GM21515 (cell line): ENCODE data around the gene PHETA1.
"Not testable (repeated sequence)": the region's sequence is repeated elsewhere in the genome, so short reads cannot be mapped to it uniquely, and the experiment has no call there.

ENCODE experiments used
- ATAC-seq: cut with Tn5 transposase; IDR thresholded peaks from one replicate; pipeline ENCODE4 v1.9.1; 2021; ENCODE audit not compliant: unreplicated experiment

The PHETA1 gene

DNA sequence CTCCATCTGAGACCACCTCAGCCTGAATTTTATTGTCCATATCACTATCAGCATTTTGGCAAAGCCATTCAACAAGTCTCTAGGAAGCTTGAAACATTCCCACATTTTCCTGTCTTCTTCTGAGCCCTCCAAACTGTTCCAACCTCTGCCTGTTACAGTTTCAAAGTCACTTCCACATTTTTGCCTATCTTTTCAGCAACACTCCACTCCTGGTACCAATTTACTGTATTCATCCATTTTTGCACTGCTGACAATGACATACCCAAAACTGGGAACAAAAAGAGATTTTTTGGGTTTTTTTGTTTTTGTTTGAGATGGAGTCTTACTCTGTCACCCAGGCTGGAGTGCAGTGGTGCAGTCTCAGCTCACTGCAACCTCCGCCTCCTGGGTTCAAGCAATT lies 4.3 kb upstream of the PHETA1 start:
- not testable (repeated sequence) for ATAC-seq

DNA sequence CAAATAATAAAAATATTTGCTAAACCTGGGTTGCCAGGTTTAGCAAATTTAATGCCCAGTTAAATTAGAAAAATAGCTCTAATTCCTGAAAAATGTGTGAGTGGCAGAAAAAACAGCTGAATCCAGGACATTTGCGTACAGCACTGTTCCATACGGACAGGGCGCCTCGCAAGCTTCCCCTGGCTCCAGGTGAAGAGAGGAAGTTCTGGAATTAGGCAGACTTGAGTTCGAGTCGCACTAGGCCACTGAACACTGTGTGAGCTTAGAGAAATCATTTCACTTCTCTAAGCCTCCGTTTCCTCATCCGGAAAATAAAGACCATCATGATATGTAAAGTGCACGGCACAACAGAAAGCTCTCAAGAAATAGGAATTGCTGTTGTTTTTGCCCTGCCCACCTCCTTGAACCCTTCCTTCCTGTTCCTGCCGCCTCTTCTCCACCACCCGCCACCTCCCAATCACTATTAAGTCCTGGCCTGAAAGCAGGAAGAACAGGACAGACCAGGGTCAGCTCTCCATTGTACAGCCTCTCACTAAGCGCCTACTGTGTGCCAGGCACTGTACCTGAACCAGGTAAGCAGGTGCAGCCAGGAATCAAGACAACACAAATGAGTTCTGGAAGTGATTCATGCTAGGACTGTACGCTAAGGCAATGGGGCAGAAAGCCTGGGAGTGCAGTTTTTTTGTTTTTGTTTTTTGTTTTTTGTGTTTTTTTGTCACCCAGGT lies 763 bp upstream of the PHETA1 start:
- no peak for ATAC-seq

DNA sequence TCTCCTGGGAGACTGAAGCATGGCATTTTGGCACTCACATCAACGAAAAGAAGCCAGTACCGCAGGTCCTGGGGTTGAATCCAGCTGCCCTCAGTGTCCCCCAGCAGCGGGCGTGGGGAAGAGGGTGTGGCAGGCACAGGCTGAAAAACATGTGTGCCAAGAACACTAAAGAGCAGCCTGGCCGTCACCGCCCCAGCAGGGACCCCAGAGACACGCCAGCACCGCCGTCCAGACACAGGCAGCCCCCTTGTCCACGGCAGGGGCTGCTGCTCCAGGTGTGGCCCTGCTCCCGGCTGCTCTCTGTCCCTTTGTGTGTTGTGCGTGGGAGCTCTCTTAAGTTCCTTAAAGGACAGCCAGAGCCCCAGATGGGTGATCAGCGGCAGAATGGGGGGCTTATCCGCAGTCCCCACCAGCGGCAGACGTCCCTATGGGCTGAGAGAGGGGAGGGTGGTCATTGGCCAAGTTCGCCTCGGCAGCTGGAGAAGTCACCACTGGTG lies 556 bp downstream of the PHETA1 start:
- no peak for ATAC-seq

DNA sequence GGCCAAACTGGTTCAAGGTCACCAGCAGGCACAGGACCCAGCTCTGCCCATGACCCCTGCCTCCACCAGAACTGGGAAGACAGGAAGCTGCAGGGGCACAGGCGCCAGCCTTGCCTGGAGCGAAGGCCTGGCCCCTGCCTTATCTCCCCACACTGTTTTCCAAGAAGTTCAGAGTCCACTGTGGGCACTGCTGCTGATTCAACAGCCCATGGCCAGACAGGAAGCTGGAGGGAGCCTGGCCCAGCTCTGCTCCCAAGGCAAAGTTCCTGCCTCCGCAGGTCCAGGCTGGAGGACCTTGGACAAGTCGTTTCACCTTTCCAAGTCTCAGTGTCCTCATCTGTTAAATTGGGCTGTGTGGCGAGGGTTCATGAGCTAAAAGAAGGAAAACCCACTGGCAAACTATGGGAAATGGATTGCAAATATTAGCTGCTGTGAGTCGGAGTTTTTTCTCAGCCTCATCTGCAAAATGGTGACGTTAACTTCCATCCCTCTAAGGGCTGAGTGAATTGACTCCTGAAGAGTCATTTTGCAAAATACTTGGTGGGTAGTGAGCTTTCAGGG lies 1.2 kb downstream of the PHETA1 start:
- ATAC-seq: no peak

DNA sequence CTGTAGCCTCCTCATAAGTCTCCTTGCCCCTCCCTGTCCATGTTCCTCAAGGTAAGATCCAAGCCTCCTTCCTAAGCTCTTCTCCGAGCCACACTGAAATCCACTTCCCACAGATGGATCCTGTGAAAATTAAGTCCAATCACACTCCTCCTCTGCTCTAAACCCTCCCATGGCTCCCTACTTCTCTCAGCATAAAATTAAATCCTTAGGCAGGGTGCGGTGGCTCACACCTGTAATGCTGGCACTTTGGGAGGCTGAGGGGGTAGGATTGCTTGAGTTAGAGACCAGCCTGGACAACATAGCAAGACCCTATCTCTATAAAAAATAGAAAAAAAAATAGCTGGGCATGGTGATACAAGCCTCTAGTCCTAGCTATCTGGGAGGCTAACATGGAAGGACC lies 2.3 kb downstream of the PHETA1 start:
- ATAC-seq: no peak

DNA sequence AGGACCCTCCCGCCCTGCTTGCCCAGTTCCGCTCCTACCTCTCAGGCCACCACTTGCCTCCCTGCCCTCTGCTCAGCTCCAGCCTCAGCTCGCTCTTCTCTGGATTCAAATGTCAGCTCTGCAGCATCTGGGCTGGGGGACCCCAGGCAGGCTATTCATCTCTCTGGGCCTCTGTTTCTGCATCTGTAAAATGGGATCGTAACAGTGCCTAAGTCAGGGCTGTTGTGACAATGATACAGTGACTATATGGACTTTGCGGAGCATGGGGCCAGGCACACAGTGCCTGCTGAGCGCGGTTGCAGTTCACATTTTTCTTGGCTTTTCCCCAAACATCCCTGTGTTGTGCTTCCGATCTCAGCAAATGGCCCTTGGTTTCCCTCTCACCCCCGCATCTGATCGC lies 2.8 kb downstream of the PHETA1 start:
- no peak for ATAC-seq

DNA sequence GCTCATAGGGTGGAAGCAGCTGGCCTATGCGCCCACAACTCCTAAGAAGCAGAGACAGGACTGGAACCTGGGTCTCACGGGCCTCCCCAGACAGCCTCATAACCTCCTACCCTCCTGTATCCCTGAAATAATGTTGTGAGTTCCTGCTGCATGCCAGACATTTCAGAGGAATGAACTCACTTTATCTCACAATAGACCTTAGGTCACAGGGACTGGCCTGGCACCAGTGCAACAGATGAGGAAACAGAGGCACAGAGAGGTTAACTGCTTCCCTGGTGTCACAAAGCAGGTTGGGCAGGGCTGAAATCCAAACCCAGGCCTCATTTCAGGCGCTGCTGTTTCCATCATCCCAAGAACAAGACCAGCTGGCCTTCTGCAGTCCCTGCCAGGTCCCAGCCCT lies 5.3 kb downstream of the PHETA1 start:
- no peak for ATAC-seq

DNA sequence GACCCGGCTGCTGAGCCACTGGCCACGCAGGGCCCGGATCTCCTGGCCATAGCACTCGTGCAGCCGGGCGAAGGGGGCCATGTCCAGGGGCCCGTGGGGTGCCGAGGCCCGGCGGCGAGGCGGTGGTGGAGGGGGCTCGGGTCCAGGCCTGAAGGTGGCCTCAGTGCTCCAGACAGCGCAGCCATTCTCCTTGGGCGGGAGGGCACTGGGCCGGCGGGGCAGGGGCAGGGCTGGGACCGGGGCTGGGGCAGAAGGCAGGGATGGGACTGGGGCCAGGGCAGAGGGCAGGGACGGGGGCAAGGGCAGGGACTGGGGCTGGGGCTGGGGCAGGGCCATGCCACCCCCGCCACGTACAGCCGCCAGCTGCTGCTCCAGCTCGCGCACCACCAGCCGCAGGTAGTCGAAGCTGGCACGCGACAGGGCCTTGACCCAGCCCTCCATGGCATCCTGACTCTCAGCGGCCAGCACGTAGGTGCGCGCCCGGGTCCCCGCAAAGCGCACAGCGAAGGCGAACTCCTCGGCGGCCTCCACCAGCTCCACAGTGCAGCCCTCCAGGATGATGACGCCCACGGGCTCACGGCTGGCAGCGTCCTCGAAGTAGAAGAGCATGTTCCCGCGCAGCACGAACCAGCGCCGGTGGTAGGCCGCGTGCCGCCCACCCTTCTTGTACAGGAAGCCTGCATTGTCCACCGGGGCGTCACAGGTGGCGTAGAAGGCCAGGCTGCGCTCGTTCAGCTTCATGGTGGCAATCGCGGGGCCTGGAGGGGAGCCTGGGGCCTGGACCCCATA lies 6.0 kb downstream of the PHETA1 start:
- ATAC-seq: no peak

DNA sequence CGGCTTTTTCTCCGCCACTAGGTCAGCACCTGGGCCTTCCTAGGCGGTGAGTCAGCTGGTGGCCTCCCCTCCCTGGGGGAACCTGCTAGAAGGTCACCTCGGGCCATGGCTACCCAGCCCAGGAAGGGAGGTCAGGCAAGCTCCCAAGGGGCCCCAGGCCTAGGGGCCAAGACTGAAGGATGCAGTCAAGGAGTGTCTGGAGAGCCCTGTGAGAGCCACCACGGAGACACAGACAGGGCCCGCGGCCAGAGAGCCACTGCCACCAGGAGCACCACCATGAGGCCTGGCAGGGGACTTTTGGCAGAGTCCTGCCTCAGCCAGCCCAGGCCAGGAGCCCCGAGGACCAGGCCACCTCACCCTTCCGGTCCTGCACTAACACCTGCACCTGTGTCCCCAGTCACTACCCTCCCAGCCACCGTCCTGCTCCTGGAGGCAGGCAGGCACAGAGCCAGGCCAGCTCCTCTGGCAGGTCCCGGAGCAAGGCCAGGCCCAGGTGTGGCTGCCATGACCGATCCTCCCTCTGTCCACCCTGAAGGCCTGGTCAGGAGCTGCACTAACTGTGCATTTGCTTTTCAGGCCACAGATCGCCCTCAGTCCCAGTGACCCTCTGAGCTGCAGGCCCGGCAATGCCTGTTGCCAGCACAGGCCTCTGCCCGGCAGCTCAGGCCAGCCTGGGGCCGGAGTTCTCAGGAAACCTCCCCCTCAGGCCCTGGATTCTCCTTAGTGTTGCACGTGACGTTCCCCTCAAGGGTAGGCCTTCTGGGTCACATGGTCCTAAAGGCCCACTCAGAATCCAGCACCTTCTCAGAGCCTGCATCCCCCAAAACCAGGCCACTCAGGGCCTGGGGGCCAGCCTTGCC lies 6.9 kb downstream of the PHETA1 start:
- ATAC-seq: no peak

DNA sequence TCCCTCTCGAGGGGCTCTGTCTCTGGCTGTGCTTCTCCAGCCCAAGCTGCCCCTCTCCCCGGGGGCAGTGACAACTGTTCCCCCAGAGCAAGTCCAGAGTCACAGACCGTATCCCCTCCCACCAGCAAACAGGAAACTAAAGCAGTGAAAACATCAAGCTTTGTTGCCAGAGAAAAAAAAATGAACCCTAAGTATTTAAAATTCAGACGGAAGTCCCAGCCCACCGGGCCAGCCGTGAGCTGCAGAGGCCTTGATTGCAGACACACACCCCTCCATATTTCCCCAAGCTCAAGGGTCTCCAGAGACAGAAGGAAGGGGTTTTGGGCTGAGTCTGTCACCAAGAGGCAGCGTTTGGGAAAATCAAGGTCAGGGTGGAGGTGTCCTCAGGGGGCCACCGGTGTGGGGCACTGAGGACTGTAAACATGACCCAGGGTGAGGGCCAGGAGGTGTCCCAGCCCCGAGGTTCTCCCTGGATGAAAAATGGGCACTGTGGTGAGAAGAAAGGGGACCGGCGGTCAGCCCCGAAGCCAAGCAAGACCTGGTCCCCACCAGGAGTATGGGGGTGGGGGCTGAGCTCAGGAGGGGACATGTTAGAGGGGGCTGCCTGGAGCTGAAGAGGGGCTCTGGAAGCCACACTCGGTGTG lies 7.7 kb downstream of the PHETA1 start:
- no peak for ATAC-seq

DNA sequence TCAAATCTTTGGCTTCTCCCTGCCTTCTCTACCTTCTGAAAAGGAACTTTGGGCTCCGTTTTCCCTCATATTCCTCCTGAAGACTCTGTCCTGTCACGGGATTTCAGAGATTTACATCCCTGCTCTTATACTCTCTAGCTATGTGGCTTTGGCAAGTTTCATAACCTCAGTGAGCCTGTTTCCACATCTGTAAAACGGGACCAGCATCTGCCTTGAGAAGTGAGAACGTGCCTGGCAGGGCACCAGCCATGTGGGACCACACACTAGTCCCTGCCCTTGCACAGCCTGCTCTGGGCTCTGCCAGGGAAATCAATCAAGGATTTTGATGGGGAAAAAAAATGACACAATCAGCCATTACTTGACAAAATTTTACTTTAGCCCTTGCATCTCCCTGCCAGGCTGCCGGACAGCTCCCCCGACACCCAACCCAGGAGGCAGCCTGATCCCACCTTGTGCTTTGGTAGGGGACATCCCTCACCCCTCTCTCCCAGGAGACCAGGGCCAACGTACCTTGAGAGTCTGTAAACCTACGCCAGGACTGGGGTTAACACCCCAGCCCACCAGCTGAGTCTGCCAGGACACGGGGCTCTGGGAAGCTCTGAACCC lies 8.5 kb downstream of the PHETA1 start:
- no peak for ATAC-seq

DNA sequence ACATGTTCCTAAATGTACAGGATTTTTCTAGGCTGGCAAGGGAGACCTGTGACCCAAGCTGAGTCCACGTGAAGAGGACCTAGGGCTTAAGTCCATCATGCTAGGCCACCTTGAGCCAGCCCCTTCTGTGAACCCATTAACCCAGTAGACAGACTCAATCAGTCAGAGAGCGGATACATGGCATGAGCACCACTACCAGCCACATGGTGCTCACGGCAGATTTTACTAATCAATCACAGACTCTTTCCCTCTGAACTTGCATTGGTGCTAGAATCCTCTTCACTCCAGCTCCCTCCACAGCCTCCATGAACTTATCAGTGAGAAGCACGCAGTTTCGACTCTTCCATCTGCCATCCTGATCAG lies 9.0 kb downstream of the PHETA1 start:
- no peak for ATAC-seq

DNA sequence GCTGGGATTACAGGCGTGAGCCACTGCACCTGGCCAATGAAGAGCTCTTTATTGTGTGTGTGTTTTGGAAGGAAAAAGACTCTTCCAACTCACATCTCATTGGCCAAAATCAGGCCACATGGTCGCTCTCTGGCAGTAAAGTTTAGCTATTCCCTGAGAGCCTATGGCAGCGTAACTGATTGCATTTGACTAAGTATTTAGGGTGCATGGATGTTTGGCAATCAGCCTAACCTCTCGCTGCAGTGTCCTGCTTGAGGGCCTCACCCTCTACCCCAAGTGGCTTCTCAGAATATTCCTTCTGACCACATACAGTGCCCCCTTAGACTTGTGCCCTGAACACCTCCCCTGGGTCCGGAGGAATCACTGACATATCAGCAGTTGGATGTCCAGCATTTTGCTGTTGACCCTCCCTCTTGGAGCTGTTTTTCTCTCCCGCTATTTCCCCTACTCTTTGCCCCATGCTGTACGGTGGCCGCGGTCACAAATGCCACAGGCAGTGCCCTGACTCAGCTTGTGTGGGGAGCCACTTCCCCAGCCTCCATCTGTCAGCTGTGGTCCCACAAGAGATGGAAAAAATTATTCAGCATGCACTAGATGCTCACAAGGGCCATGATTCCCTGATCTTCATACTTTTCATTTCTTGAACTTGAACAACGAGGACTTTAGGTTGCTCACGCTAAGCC lies 9.5 kb downstream of the PHETA1 start:
- ATAC-seq: no peak

DNA sequence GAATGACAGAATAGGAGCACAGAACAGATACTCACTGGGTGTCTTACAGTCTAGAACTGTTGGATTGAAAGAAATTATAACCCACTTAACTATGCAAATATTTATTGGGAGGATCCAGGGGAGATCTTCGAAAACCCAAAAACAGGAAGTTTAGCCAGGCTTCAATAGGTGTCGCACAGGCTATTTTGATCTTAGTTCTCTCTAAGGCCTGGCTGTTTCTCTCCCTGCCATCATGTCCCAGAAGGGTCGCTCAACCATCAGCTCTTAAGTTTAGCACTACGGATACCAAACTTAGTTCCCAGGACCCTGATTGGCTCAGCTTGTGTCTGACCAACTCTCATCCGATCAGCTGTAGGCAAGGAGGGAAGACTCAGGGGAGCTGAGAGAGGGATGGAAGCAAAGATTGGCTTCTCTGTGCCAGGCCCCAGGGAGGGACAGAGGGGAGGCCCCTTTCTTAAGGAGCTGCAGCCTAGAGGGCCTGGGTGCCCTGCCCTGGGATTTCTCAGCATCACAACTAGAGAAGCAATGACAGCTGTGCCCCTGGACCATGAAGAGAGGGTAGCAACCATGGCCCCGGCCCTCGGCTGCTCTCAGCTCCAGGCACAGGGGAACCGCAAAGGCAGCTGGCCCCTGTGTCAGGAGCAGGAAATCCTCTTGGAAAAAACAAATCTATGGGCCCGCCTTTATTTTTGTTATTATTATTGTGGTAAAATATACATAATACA lies 13.5 kb downstream of the PHETA1 start:
- ATAC-seq: no peak

DNA sequence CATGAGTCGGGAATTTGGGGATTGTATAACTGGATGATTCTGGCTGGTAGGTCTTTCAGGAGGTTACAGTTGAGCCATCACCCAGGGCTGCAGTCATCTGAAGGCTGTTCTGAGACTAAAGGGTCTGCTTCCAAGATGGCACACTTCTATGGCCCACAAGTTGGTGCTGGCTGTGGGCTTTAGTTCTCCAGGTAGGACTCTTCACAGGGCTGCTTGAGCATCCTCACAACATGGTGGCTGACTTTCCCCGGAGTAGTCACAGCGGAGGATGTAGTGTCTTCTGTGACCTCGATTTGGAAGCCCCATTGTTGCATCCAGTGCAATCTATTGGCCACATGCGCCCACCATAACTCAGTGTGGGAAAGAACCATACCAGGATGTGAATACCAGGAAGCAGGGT lies 14.4 kb downstream of the PHETA1 start:
- ATAC-seq: no peak

DNA sequence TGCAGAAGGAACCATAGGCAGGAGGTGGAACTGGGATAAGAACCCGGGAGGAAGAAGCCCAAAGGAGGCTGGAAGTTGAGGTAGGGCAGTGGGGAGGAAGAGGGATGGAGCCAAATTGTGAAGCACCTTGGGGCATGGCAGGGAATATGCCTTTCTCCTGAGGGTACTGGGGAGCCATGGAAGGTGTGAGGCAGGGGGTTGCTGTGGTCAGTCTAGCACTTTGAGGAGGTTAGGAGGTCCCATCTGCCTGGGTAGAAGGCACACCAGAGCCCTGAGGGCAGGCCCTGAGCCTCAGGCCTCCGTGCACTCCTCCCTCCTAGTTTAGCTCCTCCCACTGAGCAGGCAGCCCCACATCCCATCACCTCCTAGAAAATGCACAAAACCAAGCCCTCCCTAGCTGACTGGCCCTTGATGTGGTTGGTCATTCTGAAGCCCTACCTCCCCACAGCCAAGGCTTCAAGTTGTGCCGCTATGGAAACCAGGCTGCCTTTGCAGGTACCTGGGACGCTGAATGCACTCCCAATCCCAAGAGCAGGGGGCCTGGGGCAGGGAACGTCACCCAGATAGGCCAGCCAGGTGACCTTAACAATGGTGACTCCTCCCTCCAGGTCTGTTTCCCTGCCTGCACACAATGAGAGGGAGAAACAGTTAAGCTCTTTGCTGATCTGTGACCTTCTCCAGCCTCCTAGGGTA lies 15.1 kb downstream of the PHETA1 start:
- no peak for ATAC-seq

DNA sequence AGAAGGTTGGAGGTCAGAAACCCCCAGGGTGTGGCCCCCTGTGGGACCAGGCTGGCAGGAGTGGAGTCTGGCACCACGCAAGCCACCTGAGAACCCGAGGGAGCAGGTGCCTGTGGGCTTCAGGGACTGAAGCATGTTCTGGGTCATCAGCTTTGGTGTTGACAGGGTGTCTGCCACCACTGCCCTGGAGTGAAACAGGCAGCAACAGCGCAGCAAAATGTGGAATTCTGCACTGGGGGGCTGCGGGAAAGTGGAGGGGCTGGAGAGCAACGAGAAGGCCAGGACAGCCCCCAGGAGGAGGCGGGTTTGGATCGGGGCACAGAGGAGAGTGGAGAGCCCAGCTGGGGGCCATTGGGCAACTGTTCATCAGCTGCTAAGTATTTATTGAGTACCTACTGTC lies 15.9 kb downstream of the PHETA1 start:
- ATAC-seq: no peak

DNA sequence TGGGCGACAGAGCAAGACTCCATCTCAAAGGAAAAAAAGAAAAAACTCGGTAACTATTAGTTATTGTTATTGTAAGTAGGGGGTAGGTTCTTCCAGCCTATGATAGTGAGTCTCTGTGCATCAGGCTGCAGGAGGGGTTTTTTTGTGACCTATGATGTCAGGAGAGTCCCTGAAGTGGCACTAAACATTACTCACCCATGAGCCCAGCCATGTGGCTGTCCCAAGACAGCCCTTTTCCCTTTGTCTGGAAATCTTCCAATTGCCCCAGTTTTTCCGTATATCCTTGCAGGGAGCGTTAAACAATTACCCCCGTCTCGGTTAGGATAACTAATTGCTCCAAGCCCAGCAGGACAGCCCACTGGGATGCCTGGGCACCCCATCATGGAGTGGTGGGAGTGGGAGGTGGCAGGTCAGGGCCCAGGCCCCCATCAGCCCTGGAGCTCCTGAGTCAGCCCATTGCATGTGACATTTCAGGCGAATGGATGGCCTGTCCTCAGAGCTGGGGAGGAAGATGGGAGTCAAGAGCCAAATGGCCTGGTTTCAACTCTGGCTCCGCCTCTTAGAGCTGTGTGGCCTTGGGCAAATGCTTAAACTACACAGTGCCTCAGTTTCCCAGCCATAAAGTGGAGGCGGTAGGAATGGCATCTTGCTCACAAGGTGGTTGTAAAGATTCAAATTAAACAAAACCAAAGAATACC lies 16.4 kb downstream of the PHETA1 start:
- ATAC-seq: no peak
